ENCODE measurements around the gene NDUFAF7.

- TF ChIP-seq CTCF (conservative IDR thresholded peaks at IDR 0.05) (0 out of 2 replicates have a peak, but pooled peaks have one; percentile 9), ZFX (IDR thresholded peaks at IDR 0.05) (no peak)
Measured at GRCh38 chr2:37287966-37288365, 56.5 kb downstream of the NDUFAF7 start.
